ENCODE results near the gene PTK7. TPM values are rescaled to one million over a fixed set of nuclear protein-coding genes. Genes with fewer than 3 reads are reported as not detected.

PTK7 gene
- total RNA-seq, 1 experiment from 2014 or later, result 3.3 TPM

DNA sequence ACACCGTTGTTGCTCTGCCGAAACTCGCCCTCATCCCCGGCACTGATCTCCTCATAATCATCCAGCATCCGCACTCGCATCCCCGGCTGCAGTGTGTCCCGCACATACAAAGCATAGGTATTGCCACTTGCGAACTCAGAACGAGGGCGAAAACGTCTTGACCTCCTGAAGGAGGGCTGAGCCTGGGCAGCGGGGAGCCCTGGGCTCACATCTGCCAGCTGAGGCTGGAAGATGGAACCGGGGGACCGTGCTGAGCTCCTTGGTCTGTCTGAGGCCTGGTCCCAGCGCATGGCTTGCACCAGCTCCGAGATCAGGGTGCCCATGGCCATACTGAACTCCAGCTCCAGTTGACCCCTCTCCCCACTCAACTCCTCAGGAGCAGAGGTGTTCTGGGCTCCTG is 25.1 kb upstream of the PTK7 start:
- peaks cover 11% of the 10 kb centered on the region; the same call in 1 of the 2 replicates for H3K36me3 ChIP-seq (ENCODE audit: insufficient read depth, low read length)
- H3K4me2 ChIP-seq (ENCODE audit: low read depth, low read length, poor library complexity, severe bottlenecking), result no peak overlapping the region
- peaks cover 21% of the 10 kb centered on the region for H3K79me2 ChIP-seq (ENCODE audit: low read length)
- no peaks in the 10 kb centered on the region for H4K20me1 ChIP-seq (ENCODE audit: insufficient read depth, low read depth, low read length)
- peaks cover 26% of the 10 kb centered on the region for H3K4me1 ChIP-seq (ENCODE audit: low read length)
- H3K9ac ChIP-seq (ENCODE audit: low read length), result no peak overlapping the region
- no peaks in the 10 kb centered on the region for H3K9me3 ChIP-seq (ENCODE audit: low read length)
- no peaks in the 10 kb centered on the region for H3K27me3 ChIP-seq (ENCODE audit: low read length)
- no peaks in the 10 kb centered on the region for H3K9me2 ChIP-seq (replicated peaks; ENCODE audit: insufficient read depth, low read length)
- no peak for DNase-seq
- H3K4me3 ChIP-seq (ENCODE audit: low read length), result no peak overlapping the region
- no peak overlapping the region for H3K27ac ChIP-seq (ENCODE audit: low read length)
- H2AFZ ChIP-seq (ENCODE audit: low read length), result no peak overlapping the region

DNA sequence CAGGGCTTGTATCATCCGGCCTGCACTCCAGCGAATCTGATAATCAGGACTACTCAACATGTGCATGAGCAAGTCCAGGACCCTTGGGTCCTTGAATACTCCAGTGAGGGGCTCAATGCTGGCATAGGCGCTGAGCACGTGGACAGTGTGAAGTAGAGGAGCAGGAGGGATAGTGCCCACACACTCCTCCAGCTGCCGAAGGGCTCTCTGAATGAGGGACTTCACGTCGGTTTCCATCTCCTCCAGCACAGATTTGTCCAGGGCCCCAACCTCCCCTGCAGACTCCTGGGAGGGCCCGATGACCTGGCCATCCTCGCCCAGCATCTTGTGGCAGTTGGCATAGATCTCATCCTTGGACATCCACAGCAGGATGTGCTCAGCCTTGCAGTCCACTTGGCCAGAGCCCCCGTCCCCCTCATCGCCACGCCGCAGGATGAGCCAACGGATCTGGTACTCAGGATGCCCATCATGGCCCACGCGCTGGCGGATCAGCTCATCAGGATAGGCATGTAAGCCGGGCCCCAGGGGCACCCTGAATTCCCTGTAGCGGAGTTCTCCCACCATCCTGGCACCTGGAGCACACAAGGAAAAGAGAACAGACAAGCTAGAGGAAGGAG is 23.8 kb upstream of the PTK7 start:
- Histone ChIP-seq H4K20me1 (ENCODE audit: insufficient read depth, low read depth, low read length) (no peaks in the 10 kb centered on the region), H3K36me3 (ENCODE audit: insufficient read depth, low read length) (peaks cover 13% of the 10 kb centered on the region; the same call in 1 of the 2 replicates), H3K79me2 (ENCODE audit: low read length) (peaks cover 21% of the 10 kb centered on the region), H3K4me2 (ENCODE audit: low read depth, low read length, poor library complexity, severe bottlenecking) (peak overlapping the region; percentile 100), H3K4me3 (ENCODE audit: low read length) (peak overlapping the region; percentile 99), H3K27me3 (ENCODE audit: low read length) (no peaks in the 10 kb centered on the region), H3K27ac (ENCODE audit: low read length) (no peak overlapping the region; the same call in 1 of the 2 replicates), H3K9me2 (replicated peaks; ENCODE audit: insufficient read depth, low read length) (no peaks in the 10 kb centered on the region), H3K9ac (ENCODE audit: low read length) (peak overlapping the region; percentile 98), H2AFZ (ENCODE audit: low read length) (no peak overlapping the region), H3K4me1 (ENCODE audit: low read length) (peaks cover 26% of the 10 kb centered on the region), H3K9me3 (ENCODE audit: low read length) (no peaks in the 10 kb centered on the region)
- DNase-seq, result no peak

GRCh38 chr6:43052842-43053544 is 23.1 kb upstream of the PTK7 start:
- H3K4me2 ChIP-seq (ENCODE audit: low read depth, low read length, poor library complexity, severe bottlenecking), result peak overlapping the region; percentile 100
- H2AFZ ChIP-seq (ENCODE audit: low read length), result peak overlapping the region; percentile 50
- H3K79me2 ChIP-seq (ENCODE audit: low read length), result peaks cover 27% of the 10 kb centered on the region
- H3K9me3 ChIP-seq (ENCODE audit: low read length), result no peaks in the 10 kb centered on the region
- H3K36me3 ChIP-seq (ENCODE audit: insufficient read depth, low read length), result peaks cover 13% of the 10 kb centered on the region; the same call in 1 of the 2 replicates
- H3K9ac ChIP-seq (ENCODE audit: low read length), result peak overlapping the region; percentile 98
- no peaks in the 10 kb centered on the region for H3K27me3 ChIP-seq (ENCODE audit: low read length)
- no peaks in the 10 kb centered on the region for H4K20me1 ChIP-seq (ENCODE audit: insufficient read depth, low read depth, low read length)
- H3K4me1 ChIP-seq (ENCODE audit: low read length), result peaks cover 30% of the 10 kb centered on the region
- H3K9me2 ChIP-seq (replicated peaks; ENCODE audit: insufficient read depth, low read length), result no peaks in the 10 kb centered on the region
- H3K27ac ChIP-seq (ENCODE audit: low read length), result peak overlapping the region; percentile 69
- peak; percentile 64 for DNase-seq
- H3K4me3 ChIP-seq (ENCODE audit: low read length), result peak overlapping the region; percentile 99

GRCh38 chr6:43053545-43054205 is 22.4 kb upstream of the PTK7 start, which contains the start of gene CUL7:
CUL7 (minus strand) TSS chr6:43053851; CDS start chr6:43052788, 1,063 bp downstream.
- Histone ChIP-seq H3K36me3 (ENCODE audit: insufficient read depth, low read length) (0 out of 2 replicates have a peak, but pooled peaks cover 9% of the 10 kb centered on the region), H4K20me1 (ENCODE audit: insufficient read depth, low read depth, low read length) (no peaks in the 10 kb centered on the region), H3K9me2 (replicated peaks; ENCODE audit: insufficient read depth, low read length) (no peaks in the 10 kb centered on the region), H2AFZ (ENCODE audit: low read length) (peak within 1 kb of the TSS; percentile 50), H3K4me3 (ENCODE audit: low read length) (peak within 1 kb of the TSS; percentile 99), H3K79me2 (ENCODE audit: low read length) (peaks cover 33% of the 10 kb centered on the region), H3K4me2 (ENCODE audit: low read depth, low read length, poor library complexity, severe bottlenecking) (peak within 1 kb of the TSS; percentile 100), H3K27ac (ENCODE audit: low read length) (peak within 1 kb of the TSS; percentile 69), H3K9me3 (ENCODE audit: low read length) (no peaks in the 10 kb centered on the region), H3K4me1 (ENCODE audit: low read length) (peaks cover 36% of the 10 kb centered on the region), H3K27me3 (ENCODE audit: low read length) (no peaks in the 10 kb centered on the region), H3K9ac (ENCODE audit: low read length) (peak within 1 kb of the TSS; percentile 98)
- peak; percentile 97 for DNase-seq

DNA sequence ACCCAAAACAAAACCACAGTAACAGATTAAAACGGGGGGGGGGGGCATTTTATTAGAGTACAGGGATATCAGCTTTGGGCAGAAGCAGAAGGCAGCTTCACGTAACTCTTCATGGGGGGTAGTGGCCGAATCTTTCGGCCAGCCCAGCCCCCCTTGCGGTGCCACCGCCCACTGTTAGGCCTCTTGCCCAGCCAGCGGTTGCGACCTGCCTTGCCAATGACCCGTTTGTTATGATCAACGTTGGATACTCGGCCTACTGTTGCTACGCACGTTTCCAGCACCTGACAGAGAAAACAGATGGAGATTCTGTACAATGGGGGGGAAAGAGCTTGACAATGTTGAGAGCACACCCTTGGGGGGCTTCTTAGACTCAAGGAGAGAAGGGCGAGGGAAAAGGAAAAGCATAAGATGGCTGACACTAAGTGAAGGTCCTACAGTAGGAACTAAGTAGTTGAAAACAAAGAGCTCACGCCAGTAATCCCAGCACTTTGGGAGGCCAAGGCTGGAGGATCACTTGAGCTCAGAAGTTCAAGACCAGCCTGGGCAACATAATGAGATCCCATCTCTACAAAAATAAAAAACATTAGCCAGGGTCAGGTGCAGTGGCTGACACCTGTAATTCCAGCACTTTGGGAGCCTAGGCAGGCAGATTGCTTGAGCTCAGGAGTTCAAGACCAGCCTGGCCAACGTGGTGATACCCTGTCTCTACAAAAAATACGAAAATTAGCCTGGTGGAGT is 21.7 kb upstream of the PTK7 start:
- no peaks in the 10 kb centered on the region for H3K9me2 ChIP-seq (replicated peaks; ENCODE audit: insufficient read depth, low read length)
- peak overlapping the region; percentile 100 for H3K4me2 ChIP-seq (ENCODE audit: low read depth, low read length, poor library complexity, severe bottlenecking)
- peak overlapping the region; percentile 99 for H3K4me3 ChIP-seq (ENCODE audit: low read length)
- H3K9me3 ChIP-seq (ENCODE audit: low read length), result no peaks in the 10 kb centered on the region
- H3K27me3 ChIP-seq (ENCODE audit: low read length), result no peaks in the 10 kb centered on the region
- no peak overlapping the region for H2AFZ ChIP-seq (ENCODE audit: low read length)
- DNase-seq, result no peak
- H3K36me3 ChIP-seq (ENCODE audit: insufficient read depth, low read length), result 0 out of 2 replicates have a peak, but pooled peaks cover 9% of the 10 kb centered on the region
- no peak overlapping the region for H3K27ac ChIP-seq (ENCODE audit: low read length)
- peaks cover 39% of the 10 kb centered on the region for H3K79me2 ChIP-seq (ENCODE audit: low read length)
- peaks cover 36% of the 10 kb centered on the region for H3K4me1 ChIP-seq (ENCODE audit: low read length)
- peak overlapping the region; percentile 98 for H3K9ac ChIP-seq (ENCODE audit: low read length)
- no peaks in the 10 kb centered on the region for H4K20me1 ChIP-seq (ENCODE audit: insufficient read depth, low read depth, low read length)

DNA sequence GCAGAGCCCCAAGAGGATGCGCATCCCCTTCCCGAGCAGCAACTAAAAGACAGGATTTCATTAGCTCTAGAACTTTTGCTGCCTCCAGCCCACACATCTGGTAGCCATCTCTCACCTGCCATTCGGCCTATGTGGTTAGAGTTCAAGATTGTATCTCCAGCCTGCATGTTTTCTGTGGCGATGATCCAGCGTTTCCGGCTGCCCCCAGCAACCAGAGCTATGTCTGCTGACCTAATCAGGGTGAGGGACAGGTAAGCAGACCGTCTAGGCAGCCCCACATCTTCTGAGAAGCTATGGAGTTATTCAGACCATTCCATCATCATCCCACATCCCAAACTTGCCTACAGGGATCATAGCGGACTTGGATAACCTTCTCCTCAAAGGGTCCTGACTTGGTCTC is 20.1 kb upstream of the PTK7 start:
- no peak for DNase-seq
- no peaks in the 10 kb centered on the region for H3K9me3 ChIP-seq (ENCODE audit: low read length)
- no peaks in the 10 kb centered on the region for H4K20me1 ChIP-seq (ENCODE audit: insufficient read depth, low read depth, low read length)
- H3K9ac ChIP-seq (ENCODE audit: low read length), result no peak overlapping the region
- no peak overlapping the region for H3K4me2 ChIP-seq (ENCODE audit: low read depth, low read length, poor library complexity, severe bottlenecking)
- no peak overlapping the region for H2AFZ ChIP-seq (ENCODE audit: low read length)
- H3K27ac ChIP-seq (ENCODE audit: low read length), result no peak overlapping the region
- no peaks in the 10 kb centered on the region for H3K9me2 ChIP-seq (replicated peaks; ENCODE audit: insufficient read depth, low read length)
- H3K36me3 ChIP-seq (ENCODE audit: insufficient read depth, low read length), result 0 out of 2 replicates have a peak, but pooled peaks cover 5% of the 10 kb centered on the region
- H3K4me1 ChIP-seq (ENCODE audit: low read length), result peaks cover 48% of the 10 kb centered on the region
- H3K79me2 ChIP-seq (ENCODE audit: low read length), result peaks cover 47% of the 10 kb centered on the region
- no peak overlapping the region for H3K4me3 ChIP-seq (ENCODE audit: low read length)
- H3K27me3 ChIP-seq (ENCODE audit: low read length), result no peaks in the 10 kb centered on the region

DNA sequence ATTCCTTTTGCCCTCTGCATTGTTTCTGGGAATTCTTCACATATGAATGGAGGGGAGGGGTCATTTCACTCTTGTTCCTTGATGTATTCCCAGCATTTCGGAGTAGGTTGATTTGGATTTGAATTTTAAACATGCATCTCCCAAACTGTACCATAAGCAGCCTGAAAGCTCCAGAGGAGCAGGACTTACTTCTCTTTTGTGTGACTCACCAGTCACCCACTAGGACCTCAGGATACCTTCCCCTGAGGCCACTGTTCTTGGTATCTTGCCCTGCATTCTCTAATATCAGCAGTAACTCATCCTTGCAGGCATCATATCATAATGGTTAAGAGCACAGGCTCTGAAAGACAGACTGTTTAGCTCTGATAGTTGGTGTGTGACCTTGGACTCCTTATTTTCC is 17.6 kb upstream of the PTK7 start:
- Histone ChIP-seq H3K27me3 (ENCODE audit: low read length) (no peaks in the 10 kb centered on the region), H3K9me3 (ENCODE audit: low read length) (no peaks in the 10 kb centered on the region), H3K9ac (ENCODE audit: low read length) (peak overlapping the region; percentile 95), H3K9me2 (replicated peaks; ENCODE audit: insufficient read depth, low read length) (no peaks in the 10 kb centered on the region), H3K4me3 (ENCODE audit: low read length) (peak overlapping the region; percentile 97), H3K4me2 (ENCODE audit: low read depth, low read length, poor library complexity, severe bottlenecking) (peak overlapping the region; percentile 86), H3K4me1 (ENCODE audit: low read length) (peaks cover 28% of the 10 kb centered on the region), H3K36me3 (ENCODE audit: insufficient read depth, low read length) (0 out of 2 replicates have a peak, but pooled peaks cover 5% of the 10 kb centered on the region), H3K79me2 (ENCODE audit: low read length) (peaks cover 27% of the 10 kb centered on the region), H2AFZ (ENCODE audit: low read length) (no peak overlapping the region), H3K27ac (ENCODE audit: low read length) (no peak overlapping the region), H4K20me1 (ENCODE audit: insufficient read depth, low read depth, low read length) (no peaks in the 10 kb centered on the region)
- no peak for DNase-seq
